SK-N-SH (cell line): ENCODE data around the gene STARD10. TPM values are rescaled to one million over a fixed set of nuclear protein-coding genes. Genes with fewer than 3 reads are reported as not detected.

Experiments used
- CTCF ChIA-PET: fragments of 300-600, 350-600 bp; formaldehyde crosslinking; extraction: SDS; loops from one replicate; lab custom pipeline; 2021; lab: Yijun Ruan, JAX
- POLR2A ChIA-PET: fragments of 350-600 bp; sonication (Branson Sonifier 250); formaldehyde crosslinking; extraction: SDS; loops from one replicate; lab custom pipeline; 2020; ENCODE audit warnings: antibody characterized with exemption, inconsistent platforms; lab: Yijun Ruan, JAX
- DNase-seq: peaks from one replicate; pipeline ENCODE4 v3.0.0; 2012
- H2AFZ ChIP-seq: fragments of 200-600 bp; sonication (generic); 2 replicates; pipeline ENCODE4 v1.8.1; 2016; ENCODE audit warnings: antibody characterized with exemption, mild to moderate bottlenecking, low read depth
- H3F3A ChIP-seq: fragments of 200-600 bp; sonication (generic); replicated peaks from 2 replicates; pipeline ENCODE3; 2016; ENCODE audit warnings: antibody characterized with exemption, mild to moderate bottlenecking; ENCODE audit not compliant: insufficient read depth
- H3K27ac ChIP-seq, 2 experiments: fragments of 200-500 bp in 1 of 2; fragments of 200-600 bp in 1 of 2; sonication (Bioruptor generic) in 1 of 2; sonication (generic), shearing (Covaris generic) in 1 of 2; 2 replicates each; pipeline versions ENCODE4 v1.5.1 to v1.6.1; 2014 to 2016; ENCODE audit warnings: low read depth in 2 of 2, inconsistent platforms in 1 of 2, low read length in 1 of 2, mild to moderate bottlenecking in 1 of 2, mixed read lengths in 1 of 2
- H3K27me3 ChIP-seq: fragments of 200-600 bp; sonication (generic), shearing (Covaris generic); 2 replicates; pipeline ENCODE4 v1.6.1; 2016; ENCODE audit warnings: mixed run types; ENCODE audit not compliant: insufficient read depth
- H3K36me3 ChIP-seq, 2 experiments: fragments of 200-500 bp in 1 of 2; fragments of 200-600 bp in 1 of 2; sonication (Bioruptor generic) in 1 of 2; sonication (generic) in 1 of 2; replicated peaks in 1 of 2; 2 replicates each; pipeline versions ENCODE3 to v1.5.1; 2014 to 2016; ENCODE audit warnings: low read length in 1 of 2, mild to moderate bottlenecking in 1 of 2; ENCODE audit not compliant: insufficient read depth in 2 of 2, control insufficient read depth in 1 of 2
- H3K4me1 ChIP-seq, 2 experiments: fragments of 200-500 bp in 1 of 2; fragments of 200-600 bp in 1 of 2; sonication (Bioruptor generic) in 1 of 2; sonication (generic), shearing (Covaris generic) in 1 of 2; 2 replicates each; pipeline versions ENCODE4 v1.5.1 to v1.6.1; 2014 to 2016; ENCODE audit warnings: low read depth in 1 of 2, low read length in 1 of 2, mixed run types in 1 of 2; ENCODE audit not compliant: insufficient read depth in 2 of 2, control insufficient read depth in 1 of 2
- H3K4me2 ChIP-seq: fragments of 200-600 bp; sonication (generic), shearing (Covaris generic); 2 replicates; pipeline ENCODE4 v1.6.1; 2017; ENCODE audit warnings: mixed run types
- H3K4me3 ChIP-seq, 2 experiments: fragments of 200-500 bp in 1 of 2; fragments of 200-600 bp in 1 of 2; sonication (Bioruptor generic) in 1 of 2; sonication (generic), shearing (Covaris generic) in 1 of 2; 2 replicates each; pipeline versions ENCODE4 v1.5.1 to v1.8.1; 2014 to 2016; ENCODE audit warnings: low read depth in 2 of 2, inconsistent platforms in 1 of 2, low read length in 1 of 2, mild to moderate bottlenecking in 1 of 2, mixed read lengths in 1 of 2, moderate library complexity in 1 of 2
- H3K79me2 ChIP-seq: fragments of 200-600 bp; sonication (generic); 2 replicates; pipeline ENCODE4 v1.8.1; 2017; ENCODE audit warnings: mild to moderate bottlenecking; ENCODE audit not compliant: insufficient read depth
- H3K9ac ChIP-seq: fragments of 200-600 bp; sonication (generic); 2 replicates; pipeline ENCODE4 v1.6.1; 2017; ENCODE audit warnings: mixed run types
- H3K9me2 ChIP-seq: fragments of 200-600 bp; sonication (generic); 2 replicates; pipeline ENCODE4 v1.6.1; 2017; ENCODE audit warnings: mixed run types
- H3K9me3 ChIP-seq: fragments of 200-600 bp; sonication (generic); 2 replicates; pipeline ENCODE4 v1.6.1; 2017; ENCODE audit warnings: mixed run types, mild to moderate bottlenecking, moderate library complexity
- H4K20me1 ChIP-seq: fragments of 200-600 bp; sonication (generic); 2 replicates; pipeline ENCODE4 v1.6.1; 2017; ENCODE audit warnings: mild to moderate bottlenecking, mixed run types; ENCODE audit not compliant: insufficient read depth
- EP300 ChIP-seq, 2 experiments: IDR thresholded peaks; 2 replicates each; pipeline versions ENCODE4 v1.4.0 to v1.6.1; 2012; ENCODE audit warnings: borderline replicate concordance in 1 of 2, low read depth in 1 of 2, low read length in 1 of 2
- IRF3 ChIP-seq: fragments of 150-350 bp; IDR thresholded peaks from 2 replicates; pipeline ENCODE4 v1.6.1; 2016; ENCODE audit warnings: mild to moderate bottlenecking, low read depth, low read length
- MAX ChIP-seq: IDR thresholded peaks from 2 replicates; pipeline ENCODE4 v1.4.0; 2012; ENCODE audit warnings: low read depth
- MEF2A ChIP-seq: IDR thresholded peaks from 2 replicates; pipeline ENCODE4 v1.4.0; 2012; ENCODE audit warnings: low read depth, borderline replicate concordance
- NRF1 ChIP-seq: IDR thresholded peaks from 2 replicates; pipeline ENCODE4 v1.6.1; 2012; ENCODE audit warnings: low read depth, mild to moderate bottlenecking, low read length
- RCOR1 ChIP-seq: fragments of 150-350 bp; IDR thresholded peaks from 2 replicates; pipeline ENCODE4 v1.6.1; 2017; ENCODE audit warnings: antibody characterized with exemption, low read length
- REST ChIP-seq: IDR thresholded peaks from 2 replicates; pipeline ENCODE4 v1.6.1; 2012; ENCODE audit warnings: mild to moderate bottlenecking, low read depth, low read length, moderate library complexity
- RXRA ChIP-seq: IDR thresholded peaks from 2 replicates; pipeline ENCODE4 v1.4.0; 2012; ENCODE audit warnings: low read depth, mild to moderate bottlenecking, borderline replicate concordance
- SMC3 ChIP-seq: IDR thresholded peaks from 2 replicates; pipeline ENCODE4 v1.6.1; 2012; ENCODE audit warnings: low read depth, low read length, improper control_type of control experiment
- TAF1 ChIP-seq: IDR thresholded peaks from 2 replicates; pipeline ENCODE4 v1.6.1; 2012; ENCODE audit warnings: low read depth, mild to moderate bottlenecking, low read length, moderate library complexity, borderline replicate concordance
- TEAD4 ChIP-seq: IDR thresholded peaks from 2 replicates; pipeline ENCODE4 v1.4.0; 2012; ENCODE audit warnings: mild to moderate bottlenecking, borderline replicate concordance; ENCODE audit not compliant: insufficient read depth
- USF2 ChIP-seq: fragments of 150-350 bp; IDR thresholded peaks from 2 replicates; pipeline ENCODE4 v1.6.1; 2017; ENCODE audit warnings: antibody characterized with exemption, low read length, low read depth, borderline replicate concordance
- WGBS: methylation state at CpG from one replicate; pipeline ENCODE4 v1.1.6; 2017; ENCODE audit warnings: low lambda C conversion rate; 5-methylcytosine and 5-hydroxymethylcytosine counted together
- polyA plus RNA-seq, 3 experiments: library from polyadenylated mRNA; depleted of rRNA; stranded (reverse); fragments of >200 nt; gene quantifications; 2 replicates each; pipeline ENCODE4 v1.2.3, GENCODE V29; 2012

STARD10 gene
- polyA plus RNA-seq, 1 of the 3 experiments (the other 2 are of a cell fraction): 47.7 TPM

GRCh38 chr11:72793425-72794367, at the start of gene STARD10 (continued):
- TF ChIP-seq MEF2A (no peak), USF2 (no peak), MAX (peak; percentile 83; the same call in 1 of the 2 replicates), REST (no peak), IRF3 (no peak), SMC3 (peak; percentile 83), RCOR1 (no peak)

GRCh38 chr11:72842653-72843330, 48.9 kb upstream of the STARD10 start:
- Histone ChIP-seq H3K9me2 (no peaks in the 10 kb centered on the region), H4K20me1 (no peaks in the 10 kb centered on the region), H3K27ac (no peak overlapping the region), H3K4me1 (no peaks in the 10 kb centered on the region; a peak in 1 of 4 replicates), H3K4me2 (no peak overlapping the region), H3K79me2 (no peaks in the 10 kb centered on the region), H3K27me3 (no peaks in the 10 kb centered on the region), H3F3A (peaks cover 1% of the 10 kb centered on the region), H3K36me3 (peaks cover 21 to 32% of the 10 kb centered on the region in 2 experiments), H3K9ac (no peak overlapping the region), H3K9me3 (no peaks in the 10 kb centered on the region), H3K4me3 (no peak overlapping the region), H2AFZ (no peak overlapping the region)
- POLR2A ChIA-PET: no interaction called here
- no peak for TF ChIP-seq TAF1
- TF ChIP-seq TEAD4: no peak
- TF ChIP-seq NRF1: no peak
- no peak for TF ChIP-seq EP300 (IDR thresholded peaks at IDR 0.05; ENCODE audit: borderline replicate concordance in 1 of 2, low read depth in 1 of 2, low read length in 1 of 2)
- TF ChIP-seq MAX: no peak
- no peak for TF ChIP-seq RXRA
- no peak for DNase-seq
- WGBS: 93% methylated on average over 14 of the region's 14 CpGs
- CTCF ChIA-PET: interaction anchor here (1.0 to 1.8 kb wide), 3 partner anchors 11 to 447 kb away, joined by 4 read pairs; partner anchors contain the start of gene FCHSD2
